PC-9 (cell line): ENCODE measurements around the gene SVOP.

Experiments used
- CTCF ChIP-seq: fragments of 200-600 bp; sonication (generic); conservative IDR thresholded peaks from 2 replicates; pipeline ENCODE4 v1.6.1; 2017; ENCODE audit warnings: mixed run types, antibody characterized with exemption, mild to moderate bottlenecking, moderate library complexity
- EZH2 ChIP-seq: fragments of 200-600 bp; sonication (generic); IDR thresholded peaks from 2 replicates; pipeline ENCODE4 v1.8.0; 2017; ENCODE audit warnings: antibody characterized with exemption, low read depth

GRCh38 chr12:108964371-108965352 lies 56.2 kb downstream of the SVOP start:
- TF ChIP-seq CTCF (no peak), EZH2 (no peak)
